Stimulated activated CD4-positive, alpha-beta T cell treated with anti-CD3 and anti-CD28 coated beads, Interleukin-2, amount 100 ng/mL, for 48 hours (primary cell): ENCODE measurements around the gene DSCAML1.

Experiments used
- DNase-seq, 2 donors: peaks; one replicate each; pipeline ENCODE4 v3.0.0-alpha.2; 2020

DSCAML1 gene

GRCh38 chr11:117437041-117437790 lies 359.8 kb downstream of the DSCAML1 start:
- no peak for DNase-seq

GRCh38 chr11:117435326-117435725 lies 361.7 kb downstream of the DSCAML1 start:
- no peak for DNase-seq

GRCh38 chr11:117434481-117434880 lies 362.5 kb downstream of the DSCAML1 start:
- no peak for DNase-seq

DNA sequence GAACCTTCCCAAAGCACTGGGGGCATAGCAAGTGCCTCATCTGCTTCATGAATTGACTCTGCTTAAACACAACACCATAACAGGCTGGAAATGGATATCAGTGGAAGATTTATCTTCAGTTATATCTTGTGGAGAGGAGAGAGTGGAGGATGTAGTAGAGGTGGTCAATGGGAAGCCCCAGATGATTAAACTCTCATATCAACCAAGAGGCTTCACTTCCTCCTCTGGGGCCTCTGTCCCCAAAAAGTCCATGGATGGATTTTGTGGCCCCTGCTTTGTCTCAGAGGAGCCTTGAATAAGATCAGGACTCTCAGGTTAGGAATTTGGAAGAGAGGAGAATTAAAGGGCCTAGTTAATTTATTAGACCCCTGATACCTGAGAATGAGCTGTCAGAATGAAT lies 363.3 kb downstream of the DSCAML1 start:
- DNase-seq, result no peak

DNA sequence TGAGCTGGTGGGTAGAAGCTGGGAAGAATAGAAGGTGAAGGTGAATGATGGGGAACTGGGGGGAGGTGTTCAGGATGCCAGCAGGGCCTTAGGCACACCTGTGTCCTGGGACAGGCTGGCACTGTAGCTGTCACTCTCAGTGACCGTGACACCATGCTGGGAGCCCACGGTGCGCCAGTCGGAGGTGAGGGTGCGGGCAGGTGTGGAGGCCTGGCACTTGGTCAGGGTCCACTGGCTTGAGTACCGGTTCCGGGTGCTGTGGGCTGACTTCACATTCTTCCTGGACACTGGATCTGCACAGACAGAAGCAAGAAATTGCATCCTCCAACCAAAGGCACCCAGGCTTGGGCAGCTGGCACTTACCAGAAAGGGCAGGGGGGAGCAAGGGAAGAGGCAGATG lies 365.6 kb downstream of the DSCAML1 start:
- DNase-seq, result no peak

- DNase-seq, result no peak
These were observed 366.6 kb downstream of the DSCAML1 start for GRCh38 chr11:117430293-117430955.

GRCh38 chr11:117428856-117429229 lies 368.2 kb downstream of the DSCAML1 start:
- no peak for DNase-seq

DNA sequence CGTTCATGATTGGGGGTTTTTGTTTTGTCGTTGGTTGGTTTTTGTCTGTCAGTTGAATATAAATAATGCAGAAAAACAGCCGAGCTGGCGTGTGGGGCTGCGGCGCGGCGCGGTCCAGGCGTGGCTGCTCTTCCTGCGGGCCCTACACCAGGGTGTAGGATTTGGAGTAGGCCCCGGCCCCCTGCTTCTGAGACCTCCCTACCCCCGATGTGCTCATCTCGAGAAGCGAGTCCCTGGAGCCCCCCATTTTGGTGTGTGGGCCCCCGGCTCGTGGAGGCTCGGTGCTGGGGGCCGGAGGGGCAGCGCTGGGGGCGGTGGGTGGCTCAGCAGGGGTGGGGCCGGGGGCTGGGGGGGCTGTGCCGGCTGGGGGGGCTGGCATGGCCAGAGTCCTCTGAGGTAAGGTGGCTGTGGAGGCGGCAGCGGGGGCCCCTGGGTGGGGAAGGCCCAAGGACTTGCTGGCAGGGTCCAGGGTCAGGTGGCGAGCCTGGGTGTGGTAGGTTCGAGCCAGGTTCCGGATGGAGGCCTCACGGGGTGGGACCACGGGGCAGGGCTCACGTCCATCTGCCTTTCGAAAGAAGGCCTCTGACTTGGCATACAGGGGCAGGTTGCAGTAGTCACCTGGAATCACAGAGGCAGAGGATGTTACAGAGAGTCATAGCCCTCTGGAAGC lies 368.7 kb downstream of the DSCAML1 start:
- DNase-seq, result no peak

GRCh38 chr11:117427356-117427874 lies 369.6 kb downstream of the DSCAML1 start:
- DNase-seq, result no peak

DNA sequence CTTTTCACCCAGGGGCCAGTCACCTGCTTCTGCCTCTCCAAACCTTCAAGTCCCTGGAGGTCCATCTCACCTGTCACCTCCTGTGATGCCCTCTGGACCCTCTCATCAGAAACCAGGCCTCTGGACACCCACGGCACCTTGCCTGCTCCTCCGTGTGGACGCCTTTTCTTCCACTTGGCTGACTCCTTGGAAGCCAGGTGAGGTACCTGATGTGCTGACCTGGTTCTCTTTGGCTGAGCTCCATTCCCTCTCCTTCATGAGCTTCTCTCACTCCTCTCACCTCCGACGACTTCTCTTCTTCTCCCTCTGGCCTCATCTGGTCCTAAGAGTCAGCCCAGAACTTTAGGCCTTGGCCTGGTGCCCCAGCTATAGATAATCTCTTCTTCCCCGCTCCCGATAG lies 370.1 kb downstream of the DSCAML1 start:
- no peak for DNase-seq

DNA sequence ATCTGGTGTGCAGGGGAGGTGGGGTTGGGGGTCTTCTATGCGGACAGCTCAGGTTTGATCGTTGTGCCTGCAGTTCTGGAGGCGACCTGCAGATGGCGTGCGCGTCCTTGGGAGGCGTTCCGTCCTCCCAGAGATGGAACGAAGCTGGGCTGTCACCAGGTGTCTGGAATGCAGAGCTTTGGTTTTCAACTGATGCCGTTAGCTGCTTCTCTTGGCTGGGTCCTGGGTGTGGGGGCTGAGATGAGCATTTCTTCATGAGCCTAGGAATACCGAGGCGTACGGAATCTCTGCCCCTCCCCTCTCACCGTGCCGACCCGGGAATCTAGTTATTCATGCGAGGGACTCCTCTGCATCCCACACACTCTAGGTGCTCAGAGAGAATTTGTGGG lies 370.7 kb downstream of the DSCAML1 start:
- DNase-seq, result peak; percentile 79 to 82

DNA sequence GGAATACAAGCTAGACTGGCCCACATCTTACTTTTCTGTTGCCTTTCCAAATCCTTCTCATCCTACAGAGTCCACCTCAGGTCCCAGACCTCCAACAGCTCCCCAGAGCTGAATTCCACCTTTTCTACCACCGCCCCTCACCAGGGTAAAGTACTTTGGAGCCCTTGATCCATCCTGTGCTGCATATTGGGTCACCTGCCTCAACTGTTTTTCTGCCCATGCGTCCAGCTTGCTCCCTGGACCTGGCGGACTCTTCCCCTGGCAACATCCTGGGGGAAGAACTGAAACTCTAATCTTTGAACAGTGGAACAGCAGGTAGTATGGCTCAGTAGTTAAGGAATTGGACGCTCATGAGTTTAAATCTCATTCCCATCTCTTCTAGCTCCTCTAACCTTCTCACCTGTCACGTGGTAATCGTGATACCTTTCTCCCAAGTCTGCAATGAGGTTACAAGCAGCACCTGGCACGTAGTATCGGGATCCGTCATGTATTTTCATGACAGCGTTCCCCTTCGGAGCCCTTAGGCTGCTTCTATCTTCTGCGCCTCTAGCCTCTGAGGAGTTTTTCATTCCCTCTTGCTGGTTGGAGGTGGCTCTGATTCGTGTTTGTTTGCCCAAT lies 371.2 kb downstream of the DSCAML1 start:
- DNase-seq, result no peak

DNA sequence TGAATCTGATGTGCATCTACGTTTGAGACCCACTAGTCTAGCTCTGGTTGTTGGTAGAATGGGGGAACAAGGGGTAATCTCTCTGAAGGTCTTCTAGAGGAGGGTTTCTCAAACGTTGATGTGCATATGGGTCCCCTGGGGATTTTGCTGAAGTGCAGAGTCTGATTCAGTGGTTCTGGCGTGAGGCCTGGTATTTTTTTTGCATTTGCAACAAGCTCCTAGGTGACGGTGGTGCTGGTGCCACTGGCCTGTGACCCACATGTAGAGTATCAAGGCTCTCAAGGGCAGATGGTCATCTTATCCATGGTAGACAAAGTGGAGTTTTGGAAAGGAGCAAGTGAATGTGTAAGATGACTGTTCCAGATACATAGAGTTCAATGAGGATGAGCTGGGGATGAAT lies 372.2 kb downstream of the DSCAML1 start:
- no peak for DNase-seq

DNA sequence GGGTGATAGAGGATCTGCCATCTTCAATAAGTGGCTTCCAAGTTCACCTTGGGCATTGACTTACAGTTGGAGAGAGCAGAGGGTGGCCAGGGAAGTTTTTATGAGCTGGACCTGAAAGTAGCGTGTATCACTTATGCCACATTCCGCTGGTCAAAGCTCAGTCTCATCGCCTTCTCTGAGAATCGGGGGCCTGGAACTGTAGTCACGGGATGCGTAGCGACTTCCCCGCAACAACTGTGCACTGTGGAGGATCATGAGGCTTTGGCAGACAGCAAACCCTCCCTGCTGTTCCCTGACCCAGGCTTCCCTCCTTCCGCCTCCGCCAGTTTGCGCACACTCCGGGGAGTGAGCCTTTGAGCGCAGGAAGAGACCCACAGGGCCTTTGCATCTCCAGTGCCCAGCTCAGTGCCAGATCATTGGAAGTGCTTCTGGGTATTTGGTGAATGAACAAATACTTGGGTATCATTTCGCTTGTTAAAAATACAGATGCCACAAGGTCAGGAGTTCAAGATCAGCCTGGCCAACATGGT lies 373.9 kb downstream of the DSCAML1 start:
- DNase-seq, result no peak

- no peak for DNase-seq
These were observed 375.5 kb downstream of the DSCAML1 start for GRCh38 chr11:117421476-117421875.

DNA sequence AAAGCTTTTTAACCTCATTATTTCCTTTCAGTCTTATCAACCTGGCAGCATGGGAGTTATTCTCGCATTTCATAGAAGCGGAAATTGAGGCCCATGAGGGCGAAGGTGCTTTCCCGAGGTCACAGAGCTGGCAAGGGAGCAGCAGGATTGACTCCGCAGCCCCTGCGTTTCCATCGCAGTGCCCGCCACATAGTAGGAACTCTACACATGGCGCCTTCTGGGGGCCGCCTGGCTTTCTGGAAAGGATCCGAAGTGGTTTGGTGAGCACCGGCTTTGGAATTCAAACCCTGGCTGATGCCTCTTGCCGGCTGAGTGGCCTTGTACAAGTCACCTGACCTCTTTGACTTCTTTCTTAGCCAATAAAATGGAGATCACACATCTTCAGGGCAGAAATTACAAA lies 376.0 kb downstream of the DSCAML1 start:
- DNase-seq, result no peak

DNA sequence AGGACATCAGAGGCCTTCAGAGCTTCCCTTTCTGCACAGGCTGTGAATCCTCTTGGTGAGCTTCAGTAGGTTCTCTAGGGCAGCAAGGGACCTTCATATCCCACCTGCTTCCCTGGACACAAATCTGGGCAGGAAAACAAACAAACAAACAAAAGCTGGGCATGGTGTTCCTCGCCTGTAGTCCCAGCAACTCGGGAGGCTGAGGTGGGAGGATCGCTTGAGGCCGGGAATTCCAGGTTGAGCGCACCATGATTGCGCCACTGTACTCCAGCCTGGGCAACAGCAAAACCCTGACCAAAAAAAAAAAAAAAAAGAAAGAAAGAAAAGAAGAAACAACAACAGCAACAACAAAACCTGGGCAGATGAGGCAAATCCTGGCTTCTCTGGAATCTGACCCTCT lies 376.4 kb downstream of the DSCAML1 start:
- DNase-seq, result no peak

GRCh38 chr11:117420143-117420485 lies 376.9 kb downstream of the DSCAML1 start:
- DNase-seq, result no peak

- no peak for DNase-seq
These were observed 377.4 kb downstream of the DSCAML1 start for GRCh38 chr11:117419482-117420142.

DNA sequence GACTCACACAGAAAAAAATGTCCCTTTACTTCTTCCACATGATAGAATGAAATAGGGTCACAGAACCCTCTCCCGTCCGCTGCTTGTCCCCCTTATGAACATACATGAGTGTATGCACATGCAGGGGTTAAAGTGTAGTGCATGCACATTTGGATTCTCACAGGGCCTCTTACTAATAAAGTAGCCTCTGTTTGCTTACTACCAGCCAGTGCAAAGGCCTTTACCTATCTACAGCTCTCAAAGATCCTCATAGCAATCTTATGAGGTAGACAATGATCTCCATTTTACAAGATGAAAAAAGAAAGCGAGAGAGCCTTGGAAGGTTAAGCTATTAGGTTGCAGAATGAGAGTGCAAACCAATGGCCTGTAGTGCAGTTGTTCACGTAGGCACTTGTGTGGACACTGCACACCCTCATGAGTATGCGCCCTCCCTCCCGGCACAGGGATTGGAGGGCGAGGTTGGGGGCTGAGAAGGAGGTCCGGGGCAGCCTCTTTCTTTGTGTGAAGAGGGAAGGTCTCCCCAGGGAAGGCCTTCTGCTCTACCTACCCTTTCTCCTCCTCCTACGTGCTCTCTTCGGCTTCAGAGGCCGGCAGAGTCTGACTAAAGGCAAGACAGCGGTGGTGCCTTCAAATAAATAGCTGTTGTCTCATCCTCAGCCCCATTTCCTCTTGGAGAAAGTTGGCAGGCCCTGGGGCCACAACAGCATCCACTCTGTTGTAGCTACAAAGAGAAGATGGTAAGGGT lies 378.1 kb downstream of the DSCAML1 start:
- no peak for DNase-seq

DNA sequence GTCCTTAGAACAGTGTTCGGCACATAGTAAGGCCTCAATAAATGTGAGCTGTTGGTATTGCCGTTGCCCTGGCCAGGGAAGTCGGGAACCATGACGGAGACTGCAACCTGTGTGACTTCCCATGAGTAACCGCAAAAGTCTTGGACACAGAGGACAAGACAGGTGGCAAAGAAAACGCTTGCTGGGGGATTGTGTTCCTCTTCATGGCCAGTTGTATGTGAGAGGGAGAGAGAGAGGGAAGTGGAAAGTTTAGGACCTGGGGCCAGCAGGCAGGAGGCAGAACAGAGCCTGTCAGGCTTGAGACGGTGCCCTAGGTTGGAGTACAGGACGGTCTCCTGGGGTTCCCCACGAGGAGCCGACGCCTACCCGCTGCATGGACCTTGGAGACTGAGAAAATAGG lies 379.2 kb downstream of the DSCAML1 start:
- DNase-seq, result no peak

GRCh38 chr11:117417342-117417741 lies 379.7 kb downstream of the DSCAML1 start:
- no peak for DNase-seq
